ENCODE measurements around the gene VWA5A. TPM values are rescaled to one million over a fixed set of nuclear protein-coding genes. Genes with fewer than 3 reads are reported as not detected.

VWA5A gene
- total and polyA plus RNA-seq, 9 of the 15 experiments (the other 6 are each of a cell fraction or from before 2014, with no cell fraction given): 4.6 to 19.7 (median 6.9) TPM

GRCh38 chr11:124195189-124195734, 80.0 kb downstream of the VWA5A start (continued):
- TF ChIP-seq, protein P1, sequence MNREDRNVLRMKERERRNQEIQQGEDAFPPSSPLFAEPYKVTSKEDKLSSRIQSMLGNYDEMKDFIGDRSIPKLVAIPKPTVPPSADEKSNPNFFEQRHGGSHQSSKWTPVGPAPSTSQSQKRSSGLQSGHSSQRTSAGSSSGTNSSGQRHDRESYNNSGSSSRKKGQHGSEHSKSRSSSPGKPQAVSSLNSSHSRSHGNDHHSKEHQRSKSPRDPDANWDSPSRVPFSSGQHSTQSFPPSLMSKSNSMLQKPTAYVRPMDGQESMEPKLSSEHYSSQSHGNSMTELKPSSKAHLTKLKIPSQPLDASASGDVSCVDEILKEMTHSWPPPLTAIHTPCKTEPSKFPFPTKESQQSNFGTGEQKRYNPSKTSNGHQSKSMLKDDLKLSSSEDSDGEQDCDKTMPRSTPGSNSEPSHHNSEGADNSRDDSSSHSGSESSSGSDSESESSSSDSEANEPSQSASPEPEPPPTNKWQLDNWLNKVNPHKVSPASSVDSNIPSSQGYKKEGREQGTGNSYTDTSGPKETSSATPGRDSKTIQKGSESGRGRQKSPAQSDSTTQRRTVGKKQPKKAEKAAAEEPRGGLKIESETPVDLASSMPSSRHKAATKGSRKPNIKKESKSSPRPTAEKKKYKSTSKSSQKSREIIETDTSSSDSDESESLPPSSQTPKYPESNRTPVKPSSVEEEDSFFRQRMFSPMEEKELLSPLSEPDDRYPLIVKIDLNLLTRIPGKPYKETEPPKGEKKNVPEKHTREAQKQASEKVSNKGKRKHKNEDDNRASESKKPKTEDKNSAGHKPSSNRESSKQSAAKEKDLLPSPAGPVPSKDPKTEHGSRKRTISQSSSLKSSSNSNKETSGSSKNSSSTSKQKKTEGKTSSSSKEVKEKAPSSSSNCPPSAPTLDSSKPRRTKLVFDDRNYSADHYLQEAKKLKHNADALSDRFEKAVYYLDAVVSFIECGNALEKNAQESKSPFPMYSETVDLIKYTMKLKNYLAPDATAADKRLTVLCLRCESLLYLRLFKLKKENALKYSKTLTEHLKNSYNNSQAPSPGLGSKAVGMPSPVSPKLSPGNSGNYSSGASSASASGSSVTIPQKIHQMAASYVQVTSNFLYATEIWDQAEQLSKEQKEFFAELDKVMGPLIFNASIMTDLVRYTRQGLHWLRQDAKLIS (CRISPR knock-in tag; IDR thresholded peaks at IDR 0.05): no peak
- no peak for TF ChIP-seq POLR2AphosphoS5 (IDR thresholded peaks at IDR 0.05; ENCODE audit: control insufficient read depth, insufficient read depth, low read depth, low read length)
- TF ChIP-seq RFX1 (IDR thresholded peaks at IDR 0.05): no peak
- TF ChIP-seq MCM7 (IDR thresholded peaks at IDR 0.05): no peak
- no peak for TF ChIP-seq GTF2B (IDR thresholded peaks at IDR 0.05; ENCODE audit: extremely low read depth, insufficient read length)
- TF ChIP-seq, protein P2, sequence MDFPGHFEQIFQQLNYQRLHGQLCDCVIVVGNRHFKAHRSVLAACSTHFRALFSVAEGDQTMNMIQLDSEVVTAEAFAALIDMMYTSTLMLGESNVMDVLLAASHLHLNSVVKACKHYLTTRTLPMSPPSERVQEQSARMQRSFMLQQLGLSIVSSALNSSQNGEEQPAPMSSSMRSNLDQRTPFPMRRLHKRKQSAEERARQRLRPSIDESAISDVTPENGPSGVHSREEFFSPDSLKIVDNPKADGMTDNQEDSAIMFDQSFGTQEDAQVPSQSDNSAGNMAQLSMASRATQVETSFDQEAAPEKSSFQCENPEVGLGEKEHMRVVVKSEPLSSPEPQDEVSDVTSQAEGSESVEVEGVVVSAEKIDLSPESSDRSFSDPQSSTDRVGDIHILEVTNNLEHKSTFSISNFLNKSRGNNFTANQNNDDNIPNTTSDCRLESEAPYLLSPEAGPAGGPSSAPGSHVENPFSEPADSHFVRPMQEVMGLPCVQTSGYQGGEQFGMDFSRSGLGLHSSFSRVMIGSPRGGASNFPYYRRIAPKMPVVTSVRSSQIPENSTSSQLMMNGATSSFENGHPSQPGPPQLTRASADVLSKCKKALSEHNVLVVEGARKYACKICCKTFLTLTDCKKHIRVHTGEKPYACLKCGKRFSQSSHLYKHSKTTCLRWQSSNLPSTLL (IDR thresholded peaks at IDR 0.05): no peak
- no peak for TF ChIP-seq ZNF76 (CRISPR knock-in tag; IDR thresholded peaks at IDR 0.05; ENCODE audit: borderline replicate concordance)
- TF ChIP-seq L3MBTL2 (IDR thresholded peaks at IDR 0.05): peak; percentile 54; the same call in 1 of the 2 replicates
- TF ChIP-seq ZNF583 (CRISPR knock-in tag; IDR thresholded peaks at IDR 0.05): no peak
- no peak for TF ChIP-seq AFF1 (IDR thresholded peaks at IDR 0.05; ENCODE audit: low read depth in 1 of 2, partially characterized antibody in 2 of 2)
- TF ChIP-seq, protein P3, sequence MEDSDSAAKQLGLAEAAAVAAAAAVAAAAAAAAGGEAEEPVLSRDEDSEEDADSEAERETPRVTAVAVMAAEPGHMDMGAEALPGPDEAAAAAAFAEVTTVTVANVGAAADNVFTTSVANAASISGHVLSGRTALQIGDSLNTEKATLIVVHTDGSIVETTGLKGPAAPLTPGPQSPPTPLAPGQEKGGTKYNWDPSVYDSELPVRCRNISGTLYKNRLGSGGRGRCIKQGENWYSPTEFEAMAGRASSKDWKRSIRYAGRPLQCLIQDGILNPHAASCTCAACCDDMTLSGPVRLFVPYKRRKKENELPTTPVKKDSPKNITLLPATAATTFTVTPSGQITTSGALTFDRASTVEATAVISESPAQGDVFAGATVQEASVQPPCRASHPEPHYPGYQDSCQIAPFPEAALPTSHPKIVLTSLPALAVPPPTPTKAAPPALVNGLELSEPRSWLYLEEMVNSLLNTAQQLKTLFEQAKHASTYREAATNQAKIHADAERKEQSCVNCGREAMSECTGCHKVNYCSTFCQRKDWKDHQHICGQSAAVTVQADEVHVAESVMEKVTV (CRISPR knock-in tag; IDR thresholded peaks at IDR 0.05): 0 out of 2 replicates have a peak, but pooled peaks have one; percentile 22
- no peak for TF ChIP-seq TBP (optimal IDR thresholded peaks at IDR 0.05; ENCODE audit: low read depth, low read length)
- TF ChIP-seq CCNT2 (IDR thresholded peaks at IDR 0.05; ENCODE audit: borderline replicate concordance, extremely low read depth, insufficient read length, low read depth, low read length): no peak
- no peak for TF ChIP-seq SP1 (CRISPR knock-in tag; IDR thresholded peaks at IDR 0.05)
- TF ChIP-seq CC2D1A (IDR thresholded peaks at IDR 0.05): 0 out of 2 replicates have a peak, but pooled peaks have one; percentile 51

Data from K562 (cell line).